Heart left ventricle (tissue), 16 donors: ENCODE data around the gene SERPINA5. TPM values are rescaled to one million over a fixed set of nuclear protein-coding genes. Genes with fewer than 3 reads are reported as not detected.

ENCODE experiments used
- ATAC-seq, 4 donors: fragments of 200-7000 bp; cut with Tn5 transposase; one replicate each; pipeline ENCODE4 v1.9.1; 2020 to 2022; ENCODE audit warnings: moderate library complexity in 4 of 4, mild to moderate bottlenecking in 3 of 4, moderate number of reproducible peaks in 1 of 4
- DNase-seq, 5 donors: peaks; one replicate each; pipeline ENCODE4 v3.0.0-alpha.2; 2020
- H3K27ac ChIP-seq, 12 donors: fragments of 200-600 bp; sonication (generic) in 4 of 12; one replicate each; pipeline versions ENCODE4 v1.5.0 to v1.8.0; 2016 to 2022; ENCODE audit warnings: mild to moderate bottlenecking in 2 of 12
- H3K27me3 ChIP-seq, 9 donors: fragments of 200-600 bp; sonication (generic) in 2 of 9; one replicate each; pipeline versions ENCODE4 v1.5.1 to v1.8.0; 2016 to 2022; ENCODE audit warnings: mild to moderate bottlenecking in 3 of 9
- H3K36me3 ChIP-seq, 9 donors: fragments of 200-600 bp; sonication (generic) in 2 of 9; one replicate each; pipeline versions ENCODE4 v1.5.0 to v1.8.0; 2018 to 2022; ENCODE audit warnings: mild to moderate bottlenecking in 2 of 9
- H3K4me1 ChIP-seq, 12 donors: fragments of 200-600 bp; sonication (generic) in 4 of 12; one replicate each; pipeline versions ENCODE4 v1.5.0 to v1.8.0; 2016 to 2022; ENCODE audit warnings: mild to moderate bottlenecking in 3 of 12
- H3K4me3 ChIP-seq, 12 donors: fragments of 200-600 bp; sonication (generic) in 4 of 12; one replicate each; pipeline versions ENCODE4 v1.5.0 to v1.8.0; 2017 to 2022; ENCODE audit warnings: mild to moderate bottlenecking in 9 of 12, moderate library complexity in 4 of 12
- H3K9me3 ChIP-seq, 12 donors: fragments of 200-600 bp; sonication (generic) in 4 of 12; one replicate each; pipeline versions ENCODE4 v1.5.0 to v1.8.0; 2016 to 2022; ENCODE audit warnings: mild to moderate bottlenecking in 1 of 12
- CTCF ChIP-seq, 12 donors: fragments of 200-600 bp; sonication (generic) in 4 of 12; IDR thresholded peaks; one replicate each; pipeline versions ENCODE4 v1.5.0 to v1.8.0; 2018 to 2022; ENCODE audit warnings: antibody characterized with exemption in 12 of 12, mild to moderate bottlenecking in 5 of 12
- POLR2A ChIP-seq, 2 donors: fragments of 450-650 bp; IDR thresholded peaks; one replicate each; pipeline ENCODE4 v1.6.1; 2017; ENCODE audit warnings: antibody characterized with exemption in 2 of 2, mild to moderate bottlenecking in 2 of 2, moderate library complexity in 2 of 2
- WGBS, 4 donors: extraction: QIAGEN DNeasy Blood & Tissue Kit in 2 of 4; methylation state at CpG; one replicate each; pipeline versions ENCODE4 v1.1.5 to v1.1.7; 2013 to 2018; 5-methylcytosine and 5-hydroxymethylcytosine counted together
- intact Hi-C, 10 donors: fragments of 100-400 bp; cut with DNase I; formaldehyde crosslinking; loops; one replicate each; pipeline versions ENCODE4 v1.11.1 to v1.14.2; 2022
- polyA plus RNA-seq, 2 donors: library from polyadenylated mRNA; stranded (reverse); fragments of 200-250 nt; gene quantifications; one replicate each; pipeline ENCODE4 v1.2.3, GENCODE V29; 2013
- total RNA-seq, 9 donors: library from RNA; depleted of rRNA in 2 of 9; stranded (reverse); fragments of >200 nt in 2 of 9; fragmentation: NEBNext Ultra II Directional in 3 of 9; extraction: Animal tissue kit (Norgen Biotek cat#: 25700) in 3 of 9; gene quantifications; one replicate each; pipeline versions ENCODE4 v1.1.0 to v1.2.4, GENCODE V29; 2016 to 2023
- donor health status: ischemic (EF 13 %, LVEDD 7.1; RV severe dilation, severe dysfunction).
- donor health status: healthy with polysubstance abuse.
- donor health status: DM: no; HTN: yes; CAD: no.
- donor health status: DM: no; HTN: no; CAD: no.
- donor health status: ischemic (EF 25% LVEDD 6.9; RV normal size, moderate dysfunction).
- donor health status: ischemic (EF 25% LVEDD 5.7; RV mildly dilated, moderate dysfunction).
- donor health status: healthy.
- donor health status: DM: yes; HTN: yes; CAD: no.
- donor health status: ischemic (EF 35%, LVEDD 5.7; RV mildly dilated, moderate dysfunction).
- donor health status: nonischemic (EF 11% LVEDD 7.7; RV severe dilation, severe dysfunction).
- donor health status: DM: yes; HTN: yes; CAD: no.
- donor health status: PGD.
- donor health status: ischemic (EF 29% LVEDD 5.4; RV normal size, mild dysfunction).
- donor health status: nonischemic (EF 23%, LVEDD 6.1; RV moderate dilation, normal function).

Gene SERPINA5
- total and polyA plus RNA-seq, 11 donors, result 0.54 to 4.5 (median 1.1) TPM

- Histone ChIP-seq H3K4me1 (no peaks in the 10 kb centered on the region), H3K9me3 (peaks cover 0 to 15% (median 5%) of the 10 kb centered on the region in 12 donors), H3K27ac (no peak overlapping the region), H3K4me3 (no peak overlapping the region), H3K36me3 (no peaks in the 10 kb centered on the region), H3K27me3 (peaks cover 0 to 6% (median 0%) of the 10 kb centered on the region in 9 donors)
- intact Hi-C loops, result no loop called here
- no peak for TF ChIP-seq POLR2A (IDR thresholded peaks at IDR 0.05)
- no peak for TF ChIP-seq CTCF (IDR thresholded peaks at IDR 0.05)
- ATAC-seq (no peak), DNase-seq (no peak)
- 80 to 88% (median 85%) methylated on average over 9 of the region's 9 CpGs for WGBS, 4 donors
These were observed 25.2 kb upstream of the SERPINA5 start for GRCh38 chr14:94555991-94556390.

- Histone ChIP-seq H3K27me3 (peaks cover 0 to 6% (median 0%) of the 10 kb centered on the region in 9 donors), H3K36me3 (no peaks in the 10 kb centered on the region), H3K27ac (no peak overlapping the region), H3K4me1 (no peaks in the 10 kb centered on the region), H3K4me3 (no peak overlapping the region), H3K9me3 (peaks cover 0 to 15% (median 5%) of the 10 kb centered on the region in 12 donors)
- whole genome bisulfite sequencing, 4 donors, result 90 to 100% (median 95%) methylated on average over 1 of the region's 1 CpG
- no peak for DNase-seq
- no peak for ATAC-seq
- TF ChIP-seq CTCF (IDR thresholded peaks at IDR 0.05) (no peak), POLR2A (IDR thresholded peaks at IDR 0.05) (no peak)
- intact Hi-C loops, result no loop called here
These were observed 23.9 kb upstream of the SERPINA5 start for GRCh38 chr14:94557327-94557726.

GRCh38 chr14:94558842-94559241 lies 22.4 kb upstream of the SERPINA5 start:
- ATAC-seq (no peak), DNase-seq (no peak)
- Histone ChIP-seq H3K9me3 (peaks cover 0 to 15% (median 5%) of the 10 kb centered on the region in 12 donors), H3K36me3 (no peaks in the 10 kb centered on the region), H3K27me3 (peaks cover 0 to 3% (median 0%) of the 10 kb centered on the region in 9 donors), H3K4me1 (no peaks in the 10 kb centered on the region), H3K4me3 (no peak overlapping the region), H3K27ac (no peak overlapping the region)
- WGBS, 4 donors, result 59 to 76% (median 74%) methylated on average over 2 of the region's 2 CpGs
- intact Hi-C loops, result no loop called here
- TF ChIP-seq POLR2A (IDR thresholded peaks at IDR 0.05) (no peak), CTCF (IDR thresholded peaks at IDR 0.05) (no peak)

GRCh38 chr14:94559638-94560290 lies 21.5 kb upstream of the SERPINA5 start:
- peak; percentile 54 to 80 (median 61) for ATAC-seq

More at GRCh38 chr14:94559638-94560290, 21.5 kb upstream of the SERPINA5 start:
- TF ChIP-seq CTCF (IDR thresholded peaks at IDR 0.05), result no peak
- no peak for TF ChIP-seq POLR2A (IDR thresholded peaks at IDR 0.05)
- Histone ChIP-seq H3K27me3 (peaks cover 0 to 3% (median 0%) of the 10 kb centered on the region in 9 donors), H3K36me3 (no peaks in the 10 kb centered on the region), H3K4me1 (no peaks in the 10 kb centered on the region), H3K4me3 (no peak overlapping the region), H3K27ac (no peak overlapping the region), H3K9me3 (peaks cover 0 to 7% (median 1%) of the 10 kb centered on the region in 12 donors)
- no peak for DNase-seq
- intact Hi-C loops, result no loop called here
- WGBS, 4 donors, result 76 to 79% (median 78%) methylated on average over 8 to 9 of the region's 9 CpGs
